ENCODE data around the gene CABP4. TPM values are rescaled to one million over a fixed set of nuclear protein-coding genes. Genes with fewer than 3 reads are reported as not detected.

The CABP4 gene
- total RNA-seq, 1 donor from 2014 or later, result 3.2 TPM

- no peaks in the 10 kb centered on the region for H3K36me3 ChIP-seq
- no peak for DNase-seq
- H3K4me1 ChIP-seq, result peaks cover 10% of the 10 kb centered on the region
- TF ChIP-seq CTCF (IDR thresholded peaks at IDR 0.05), result no peak
- H3K27ac ChIP-seq, result peak overlapping the region; percentile 30
- H3K27me3 ChIP-seq, result no peaks in the 10 kb centered on the region
- H3K9me3 ChIP-seq, result no peaks in the 10 kb centered on the region
- intact Hi-C loops (cut with DNase I), result loop anchor here (10.0 kb wide), 1 partner anchor 96 kb away; the partner anchor contains the start of genes CDK2AP2 and PITPNM1
- no peak overlapping the region for H3K4me3 ChIP-seq
- ATAC-seq, result no peak
Measured at GRCh38 chr11:67408437-67409200, 46.5 kb upstream of the CABP4 start.

DNA sequence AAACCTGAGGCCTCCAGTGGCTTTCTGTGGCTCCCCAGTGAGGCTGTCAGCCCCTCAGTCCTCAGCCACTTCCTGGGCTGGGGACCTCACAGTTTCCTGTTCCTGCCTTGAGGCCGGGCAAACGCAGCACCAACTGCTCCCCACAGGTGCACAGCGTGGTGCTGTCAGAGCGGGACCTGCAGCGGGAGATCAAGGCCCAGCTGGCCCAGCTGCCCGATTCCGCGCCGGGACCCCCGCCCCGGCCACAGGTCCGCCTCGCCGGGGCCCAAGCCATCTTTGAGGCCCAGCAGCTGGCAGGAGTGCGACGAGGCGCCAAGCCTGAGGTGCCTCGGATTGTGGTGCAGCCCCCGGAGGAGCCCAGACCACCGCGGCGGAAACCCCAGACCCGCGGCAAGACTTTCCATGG is 45.9 kb upstream of the CABP4 start:
- Histone ChIP-seq H3K27me3 (no peaks in the 10 kb centered on the region), H3K36me3 (no peaks in the 10 kb centered on the region), H3K4me3 (peak overlapping the region; percentile 16), H3K4me1 (peaks cover 10% of the 10 kb centered on the region), H3K27ac (peak overlapping the region; percentile 65), H3K9me3 (no peaks in the 10 kb centered on the region)
- TF ChIP-seq CTCF (IDR thresholded peaks at IDR 0.05), result no peak
- ATAC-seq (peak; percentile 2), DNase-seq (no peak)
- intact Hi-C loops (cut with DNase I), result loop anchor here (10.0 kb wide), 1 partner anchor 96 kb away; the partner anchor contains the start of genes CDK2AP2 and PITPNM1

GRCh38 chr11:67409781-67410368 is 45.3 kb upstream of the CABP4 start:
- H3K27ac ChIP-seq, result peak overlapping the region; percentile 65
- H3K9me3 ChIP-seq, result no peaks in the 10 kb centered on the region
- H3K27me3 ChIP-seq, result no peaks in the 10 kb centered on the region
- ATAC-seq, result peak; percentile 44
- TF ChIP-seq CTCF (IDR thresholded peaks at IDR 0.05), result no peak
- H3K4me1 ChIP-seq, result peaks cover 11% of the 10 kb centered on the region
- peak overlapping the region; percentile 16 for H3K4me3 ChIP-seq
- no peaks in the 10 kb centered on the region for H3K36me3 ChIP-seq
- no peak for DNase-seq
- intact Hi-C loops (cut with DNase I), result loop anchor here (10.0 kb wide), 1 partner anchor 95 kb away; the partner anchor contains the start of genes CDK2AP2 and PITPNM1

DNA sequence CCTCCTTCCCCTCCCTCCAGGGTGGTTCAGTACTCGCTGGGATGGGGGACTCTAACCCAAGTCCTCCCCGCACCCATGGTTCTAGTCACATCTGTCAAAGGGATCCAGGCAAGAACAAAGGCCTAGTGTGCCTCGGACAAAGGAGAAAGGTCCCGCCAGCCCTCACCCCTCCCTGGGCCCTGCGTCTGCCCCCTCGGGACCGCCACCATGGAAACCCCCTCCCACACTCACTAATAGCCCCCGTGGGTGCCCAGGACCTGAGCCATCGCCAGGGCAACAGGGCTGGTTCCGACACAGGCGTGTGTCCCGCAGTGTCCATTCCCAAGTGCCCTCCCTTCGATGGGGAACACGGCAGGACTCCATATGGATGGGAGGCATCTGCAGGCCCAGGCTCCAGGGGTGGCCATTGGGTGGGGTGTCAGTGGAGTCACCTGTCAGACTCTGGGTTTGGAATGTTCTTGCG is 44.8 kb upstream of the CABP4 start:
- Histone ChIP-seq H3K27me3 (no peaks in the 10 kb centered on the region), H3K9me3 (no peaks in the 10 kb centered on the region), H3K27ac (no peak overlapping the region), H3K4me3 (no peak overlapping the region), H3K36me3 (no peaks in the 10 kb centered on the region), H3K4me1 (peaks cover 16% of the 10 kb centered on the region)
- intact Hi-C loops (cut with DNase I), result no loop called here
- no peak for ATAC-seq
- TF ChIP-seq CTCF (IDR thresholded peaks at IDR 0.05), result no peak
- no peak for DNase-seq

DNA sequence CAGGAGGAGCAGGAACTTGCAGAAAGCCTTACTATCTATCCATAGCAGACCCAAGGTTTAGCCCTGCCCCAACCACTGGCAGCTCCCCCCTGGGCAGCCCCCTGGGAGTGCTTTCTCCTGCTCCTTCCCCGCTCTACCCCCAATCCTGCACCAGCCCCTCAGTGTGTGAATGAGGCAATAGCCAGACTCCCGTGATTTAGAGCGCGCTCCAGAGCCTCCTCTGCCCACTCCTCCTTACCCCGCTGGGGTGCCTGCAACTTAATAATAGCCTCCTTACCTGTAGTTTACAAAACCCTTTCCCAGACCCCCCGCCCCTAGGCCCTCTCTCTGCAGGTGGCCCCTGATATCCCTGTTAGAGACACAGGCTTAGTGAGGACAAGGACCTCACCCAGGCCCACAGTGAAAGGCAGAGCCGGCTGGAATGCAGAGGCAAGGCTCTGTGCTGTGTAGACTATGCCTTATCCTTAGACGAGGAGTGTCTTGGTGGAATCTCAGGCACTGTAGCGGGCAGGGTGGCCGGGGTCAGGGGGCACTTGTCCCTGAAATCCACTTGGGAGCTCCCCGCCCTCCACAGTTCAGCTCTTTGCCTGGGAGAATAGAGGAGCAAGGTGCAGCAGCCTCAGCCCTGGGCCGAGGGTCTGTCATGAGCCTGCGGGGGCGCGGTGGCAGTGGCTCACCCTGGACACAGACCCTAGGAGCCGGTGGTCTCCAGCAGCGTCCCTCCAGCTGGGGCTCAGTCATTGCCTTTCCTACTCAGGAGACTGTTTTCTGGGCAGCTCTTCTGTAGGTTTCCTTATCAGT is 44.0 kb upstream of the CABP4 start:
- intact Hi-C loops (cut with DNase I), result no loop called here
- no peak overlapping the region for H3K4me3 ChIP-seq
- no peak overlapping the region for H3K27ac ChIP-seq
- H3K27me3 ChIP-seq, result no peaks in the 10 kb centered on the region
- H3K9me3 ChIP-seq, result no peaks in the 10 kb centered on the region
- no peak for TF ChIP-seq CTCF (IDR thresholded peaks at IDR 0.05)
- no peak for ATAC-seq
- no peak for DNase-seq
- no peaks in the 10 kb centered on the region for H3K36me3 ChIP-seq
- peaks cover 20% of the 10 kb centered on the region for H3K4me1 ChIP-seq
